NCI-H748 treated with DMSO at 0.1 percent for 48 hours (cell line): ENCODE measurements around the gene MYO5C.

Source experiments
- DNase-seq: peaks from one replicate; lab custom pipeline; 2025; lab: John Stamatoyannopoulos, UW

The MYO5C gene

GRCh38 chr15:52278636-52279367 lies 16.8 kb downstream of the MYO5C start:
- no peak for DNase-seq

- no peak for DNase-seq
These were observed 17.5 kb downstream of the MYO5C start for GRCh38 chr15:52278135-52278534.

GRCh38 chr15:52277575-52277974 lies 18.0 kb downstream of the MYO5C start:
- no peak for DNase-seq

- no peak for DNase-seq
These were observed 19.3 kb downstream of the MYO5C start for GRCh38 chr15:52276256-52276770.

GRCh38 chr15:52263563-52264282 lies 31.9 kb downstream of the MYO5C start:
- no peak for DNase-seq

GRCh38 chr15:52262364-52262763 lies 33.2 kb downstream of the MYO5C start:
- no peak for DNase-seq

GRCh38 chr15:52261498-52262242 lies 33.9 kb downstream of the MYO5C start:
- DNase-seq = no peak

GRCh38 chr15:52261026-52261425 lies 34.6 kb downstream of the MYO5C start:
- DNase-seq = no peak

GRCh38 chr15:52259503-52259902 lies 36.1 kb downstream of the MYO5C start:
- DNase-seq = no peak

- DNase-seq = no peak
These were observed 37.1 kb downstream of the MYO5C start for GRCh38 chr15:52258461-52258860.

GRCh38 chr15:52257734-52258062 lies 37.9 kb downstream of the MYO5C start:
- DNase-seq = no peak

GRCh38 chr15:52256930-52257733 lies 38.5 kb downstream of the MYO5C start:
- no peak for DNase-seq

- DNase-seq = peak; percentile 36
These were observed 39.2 kb downstream of the MYO5C start for GRCh38 chr15:52256366-52256765.

- no peak for DNase-seq
These were observed 39.7 kb downstream of the MYO5C start for GRCh38 chr15:52255935-52256334.

GRCh38 chr15:52255008-52255407 lies 40.6 kb downstream of the MYO5C start:
- DNase-seq = no peak

- DNase-seq = no peak
These were observed 41.2 kb downstream of the MYO5C start for GRCh38 chr15:52254391-52254790.

- DNase-seq = no peak
These were observed 42.8 kb downstream of the MYO5C start for GRCh38 chr15:52252781-52253180.

GRCh38 chr15:52251144-52251860 lies 44.3 kb downstream of the MYO5C start:
- DNase-seq = no peak

GRCh38 chr15:52247461-52247860 lies 48.1 kb downstream of the MYO5C start:
- no peak for DNase-seq

GRCh38 chr15:52246686-52247431 lies 48.7 kb downstream of the MYO5C start:
- DNase-seq = no peak
